Lower leg skin (tissue), 4 donors: ENCODE data around the gene ACKR1. TPM values are rescaled to one million over a fixed set of nuclear protein-coding genes. Genes with fewer than 3 reads are reported as not detected.

Experiments
- DNase-seq, 2 donors: peaks; one replicate each; pipeline ENCODE4 v3.0.0-alpha.2; 2019; ENCODE audit warnings: low spot score in 2 of 2
- H3K4me3 ChIP-seq: fragments of 200-600 bp; sonication (generic); 2 replicates; pipeline ENCODE4 v1.5.1; 2017; ENCODE audit warnings: mild to moderate bottlenecking, low read depth; ENCODE audit not compliant: poor library complexity, severe bottlenecking
- CTCF ChIP-seq, 3 donors: fragments of 450-650 bp; IDR thresholded peaks; one replicate each; pipeline ENCODE4 v1.5.1; 2016; ENCODE audit warnings: antibody characterized with exemption in 3 of 3, mild to moderate bottlenecking in 3 of 3, moderate library complexity in 2 of 3
- POLR2A ChIP-seq, 2 donors: fragments of 450-650 bp; IDR thresholded peaks; one replicate each; pipeline ENCODE4 v1.6.1; 2016 to 2017; ENCODE audit warnings: antibody characterized with exemption in 2 of 2, mild to moderate bottlenecking in 1 of 2, moderate library complexity in 1 of 2
- WGBS, 2 donors: methylation state at CpG; one replicate each; pipeline ENCODE4 v1.1.5; 2018; 5-methylcytosine and 5-hydroxymethylcytosine counted together
- intact Hi-C: fragments of 100-400 bp; cut with DNase I; formaldehyde crosslinking; loops from one replicate; pipeline ENCODE4 v1.15.0; 2023; ENCODE audit warnings: low total_unique reads
- total RNA-seq, 4 donors: library from RNA; depleted of rRNA; stranded (reverse); fragments of >200 nt; gene quantifications; one replicate each; pipeline ENCODE4 v1.1.0, GENCODE V29; 2016

The ACKR1 gene
- total RNA-seq, 4 donors from 2014 or later, result 17.4 to 104 (median 46.9) TPM

- intact Hi-C loops, result no loop called here
- 53 to 63% methylated on average over 5 of the region's 5 CpGs for WGBS, 2 donors
These were observed 2.4 kb downstream of the ACKR1 start for GRCh38 chr1:159207080-159207479.

GRCh38 chr1:159207774-159208173 lies 3.1 kb downstream of the ACKR1 start:
- H3K4me3 ChIP-seq, result no peak overlapping the region
- WGBS, 2 donors, result 23 to 43% methylated on average over 8 of the region's 8 CpGs
- intact Hi-C loops, result no loop called here
- no peak for DNase-seq
- TF ChIP-seq CTCF (IDR thresholded peaks at IDR 0.05), result no peak

More at GRCh38 chr1:159207080-159207479, 2.4 kb downstream of the ACKR1 start:
- TF ChIP-seq CTCF (IDR thresholded peaks at IDR 0.05) (no peak), POLR2A (IDR thresholded peaks at IDR 0.05) (no peak)
- no peak overlapping the region for H3K4me3 ChIP-seq
- no peak for DNase-seq

GRCh38 chr1:159208175-159208825 lies 3.6 kb downstream of the ACKR1 start:
- intact Hi-C loops, result no loop called here
- DNase-seq, result no peak
- TF ChIP-seq CTCF (IDR thresholded peaks at IDR 0.05) (no peak), POLR2A (IDR thresholded peaks at IDR 0.05) (no peak)
- WGBS, 2 donors, result 5 to 21% methylated on average over 7 of the region's 7 CpGs
- no peak overlapping the region for H3K4me3 ChIP-seq

GRCh38 chr1:159209061-159209460 lies 4.4 kb downstream of the ACKR1 start:
- no peak overlapping the region for H3K4me3 ChIP-seq
- TF ChIP-seq CTCF (IDR thresholded peaks at IDR 0.05) (no peak), POLR2A (IDR thresholded peaks at IDR 0.05) (no peak)
- intact Hi-C loops, result no loop called here
- DNase-seq, result no peak
- WGBS, 2 donors, result 76 to 79% methylated on average over 7 of the region's 7 CpGs

- intact Hi-C loops, result no loop called here
- DNase-seq, result no peak
- WGBS, 2 donors, result 36 to 40% methylated on average over 11 of the region's 11 CpGs
- TF ChIP-seq CTCF (IDR thresholded peaks at IDR 0.05) (no peak), POLR2A (IDR thresholded peaks at IDR 0.05) (no peak)
- no peak overlapping the region for H3K4me3 ChIP-seq
These were observed 6.9 kb downstream of the ACKR1 start for GRCh38 chr1:159211331-159212136.
